ENCODE data around the gene CLEC5A. TPM values are rescaled to one million over a fixed set of nuclear protein-coding genes. Genes with fewer than 3 reads are reported as not detected.
A peak's percentile ranks its signal among the peaks of the same experiment; 100 is the strongest.
"Not testable (repeated sequence)": the region's sequence is repeated elsewhere in the genome, so short reads cannot be mapped to it uniquely, and the experiment has no call there.

CLEC5A gene
- polyA plus RNA-seq (2012; ENCODE audit: insufficient read depth, insufficient read length) = not detected

DNA sequence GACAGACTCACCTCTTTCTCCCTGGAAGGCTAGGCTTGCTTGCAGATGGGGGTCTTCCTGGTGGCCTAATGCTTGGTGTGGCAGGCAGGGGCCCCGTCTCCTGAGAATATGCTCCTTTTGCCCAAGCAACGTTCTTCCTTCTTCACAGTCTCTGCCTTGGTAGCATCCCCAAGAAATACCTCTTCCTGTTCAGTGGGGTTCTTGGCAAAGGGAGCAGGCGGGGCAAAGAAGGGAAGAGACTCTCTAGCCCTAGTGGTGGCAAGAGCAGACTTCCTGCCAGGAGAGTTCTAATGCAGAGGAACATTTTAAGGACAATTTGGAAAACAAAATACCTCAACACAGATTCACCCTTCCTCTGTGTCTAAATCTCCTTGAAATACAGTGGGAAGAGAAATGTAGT, at the start of gene CLEC5A:
Gene CLEC5A (minus strand): TSS at position 179 of the 400 bp plus-strand sequence. CDS start 682 bp downstream, outside the sequence.
- no peak within 1 kb of the TSS for H3K4me3 ChIP-seq (ENCODE audit: low read length)
- no peak for DNase-seq (ENCODE audit: low read depth, low spot score)

DNA sequence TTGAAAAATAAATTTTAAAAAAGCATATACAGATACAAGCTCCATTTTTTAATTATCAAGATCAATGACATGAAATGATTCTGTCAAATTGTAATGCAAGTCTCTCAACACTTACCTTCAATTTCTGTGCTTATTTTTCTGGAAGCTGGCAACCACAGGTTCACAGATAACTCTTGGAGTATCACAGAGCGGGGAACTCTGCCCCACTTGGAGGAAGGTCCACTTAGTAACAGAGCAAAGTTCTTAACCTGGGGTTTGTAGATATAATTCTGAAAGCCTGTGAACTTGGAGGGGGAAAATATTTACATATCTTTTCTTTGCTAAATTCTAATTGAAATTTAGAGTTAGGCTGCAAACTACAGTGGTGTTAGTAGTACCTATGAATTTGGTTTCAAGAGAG, 46.6 kb upstream of the CLEC5A start:
- DNase-seq (ENCODE audit: low read depth, low spot score) = no peak

DNA sequence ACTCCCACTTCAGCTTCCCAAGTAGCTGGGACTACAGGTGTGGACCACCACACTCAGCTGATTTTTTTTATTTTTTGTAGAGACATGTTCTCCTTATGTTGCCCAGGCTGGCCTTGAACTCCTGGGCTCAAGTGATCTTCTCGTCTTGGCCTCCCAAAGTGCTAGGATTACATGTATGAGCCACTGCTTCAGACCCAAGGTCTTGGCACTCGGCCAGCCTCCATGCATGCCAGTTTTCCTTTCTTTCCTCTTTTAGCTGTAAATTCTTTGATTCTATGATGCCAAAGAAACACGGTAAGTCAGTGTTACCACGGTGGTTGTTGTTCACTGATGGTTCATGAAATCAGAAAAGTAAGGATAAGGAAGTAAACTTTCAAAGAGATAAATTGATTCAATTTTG, 45.9 kb upstream of the CLEC5A start:
- H3K4me3 ChIP-seq (ENCODE audit: low read length) = no peak overlapping the region
- no peak for DNase-seq (ENCODE audit: low read depth, low spot score)

More for the DNA sequence above, 46.6 kb upstream of the CLEC5A start:
- H3K4me3 ChIP-seq (ENCODE audit: low read length) = no peak overlapping the region

DNA sequence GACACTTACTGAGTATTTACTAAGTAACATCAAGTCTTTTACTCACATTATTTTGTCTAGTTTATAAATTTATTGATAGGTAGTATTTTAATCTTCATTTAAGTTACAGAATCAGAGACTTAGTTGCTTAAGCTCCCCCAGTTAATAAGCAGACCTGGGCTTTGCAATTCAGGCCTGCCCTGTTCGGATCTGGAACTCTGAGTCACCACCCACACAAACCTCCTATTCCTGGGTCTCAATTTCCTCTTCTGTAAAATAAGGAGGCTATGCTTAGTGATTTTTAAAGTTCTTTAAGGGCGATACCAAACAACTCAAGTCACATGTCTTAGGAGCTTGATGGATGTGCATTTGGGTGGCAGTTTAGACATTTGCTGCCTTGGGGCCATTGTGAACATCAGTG, 45.4 kb upstream of the CLEC5A start:
- DNase-seq (ENCODE audit: low read depth, low spot score) = no peak
- no peak overlapping the region for H3K4me3 ChIP-seq (ENCODE audit: low read length)

DNA sequence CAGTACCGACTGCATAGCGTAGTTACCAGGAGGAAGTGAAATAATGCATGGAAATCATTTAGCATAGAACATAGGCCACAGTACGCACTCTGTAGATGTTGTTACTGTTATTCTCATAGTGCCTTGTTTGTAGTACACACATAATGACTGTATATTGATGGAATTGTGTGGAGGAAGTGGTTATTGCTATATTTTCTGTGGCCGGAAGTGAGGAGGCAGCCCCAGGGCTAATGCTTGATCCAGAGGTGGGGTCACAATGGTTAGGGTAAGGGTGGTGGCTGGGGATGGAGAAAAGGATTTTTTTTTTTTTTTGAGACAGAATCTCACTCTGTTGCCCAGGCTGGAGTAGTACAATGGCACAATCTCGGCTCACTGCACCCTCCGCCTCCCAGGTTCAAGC, 44.4 kb upstream of the CLEC5A start:
- peak; percentile 26 for DNase-seq (ENCODE audit: low read depth, low spot score)
- H3K4me3 ChIP-seq (ENCODE audit: low read length) = no peak overlapping the region

DNA sequence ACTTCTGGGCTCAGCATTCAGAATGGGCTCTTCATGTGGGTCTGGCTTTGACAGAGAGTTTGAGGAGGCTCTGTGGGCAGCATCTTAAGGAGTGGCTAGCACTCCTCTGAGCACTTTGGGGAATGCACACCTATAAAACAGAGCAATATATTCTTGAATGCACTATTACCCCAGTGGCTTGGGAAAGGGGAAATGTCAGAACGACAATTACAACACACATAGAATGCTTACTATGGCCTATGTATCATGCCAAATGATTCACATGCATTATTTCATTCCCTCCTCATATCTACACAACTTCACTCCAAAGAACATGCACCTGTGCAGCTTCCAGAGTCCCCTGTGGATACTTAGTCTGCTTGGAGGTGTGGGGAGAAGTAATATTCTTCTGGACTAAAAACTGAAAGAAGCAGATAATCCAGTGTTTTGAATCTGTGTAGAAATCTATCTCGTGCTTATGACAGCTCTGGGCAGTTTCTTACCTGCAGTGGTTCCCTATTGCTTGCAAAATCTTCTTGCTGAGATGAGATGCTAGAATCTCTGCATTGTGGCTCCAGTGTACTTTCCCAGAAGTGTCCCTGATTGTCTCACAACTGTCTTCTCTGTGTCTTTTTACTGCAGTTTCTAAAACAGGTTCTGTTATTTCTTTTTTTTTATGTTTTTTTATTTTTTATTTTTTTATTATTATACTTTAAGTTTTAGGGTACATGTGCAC, 43.4 kb upstream of the CLEC5A start:
- no peak overlapping the region for H3K4me3 ChIP-seq (ENCODE audit: low read length)
- no peak for DNase-seq (ENCODE audit: low read depth, low spot score)

DNA sequence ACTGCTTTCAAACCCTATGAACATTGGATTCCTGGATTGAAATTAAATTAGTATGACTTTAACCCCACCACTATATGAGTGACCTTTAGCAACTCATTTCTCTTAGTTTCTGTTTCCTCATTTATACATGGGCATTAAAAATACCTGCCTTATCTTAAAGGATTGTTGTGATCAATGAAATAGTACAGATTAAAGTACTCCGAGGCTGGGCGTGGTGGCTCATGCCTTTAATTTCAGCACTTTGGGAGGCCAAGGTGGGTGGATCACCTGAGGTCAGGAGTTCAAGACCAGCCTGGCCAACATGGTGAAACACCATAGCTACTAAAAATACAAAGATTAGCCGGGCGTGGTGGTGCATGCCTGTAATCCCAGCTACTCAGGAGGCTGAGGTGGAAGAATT, 41.0 kb upstream of the CLEC5A start:
- H3K4me3 ChIP-seq (ENCODE audit: low read length); DNase-seq (ENCODE audit: low read depth, low spot score): not testable (repeated sequence)

DNA sequence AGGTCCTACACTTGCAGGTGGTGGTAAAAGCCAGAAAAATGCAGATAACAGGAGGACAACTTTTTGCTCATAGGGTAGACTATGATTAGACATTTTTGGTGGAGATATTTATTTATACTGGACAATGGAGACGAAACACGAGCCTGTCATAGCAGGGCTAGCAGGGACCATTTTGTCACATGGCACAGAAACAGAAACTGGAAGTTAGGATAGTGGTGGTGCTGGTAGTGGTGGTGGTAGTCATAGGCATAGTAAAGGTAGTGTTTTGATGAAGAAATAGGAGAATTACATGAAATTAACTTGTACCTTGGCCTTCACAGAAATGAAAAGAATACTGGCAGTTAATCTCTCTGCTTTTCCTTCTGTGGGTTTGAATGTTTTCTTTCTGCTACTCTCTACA, 40.1 kb upstream of the CLEC5A start:
- H3K4me3 ChIP-seq (ENCODE audit: low read length) = no peak overlapping the region
- no peak for DNase-seq (ENCODE audit: low read depth, low spot score)

DNA sequence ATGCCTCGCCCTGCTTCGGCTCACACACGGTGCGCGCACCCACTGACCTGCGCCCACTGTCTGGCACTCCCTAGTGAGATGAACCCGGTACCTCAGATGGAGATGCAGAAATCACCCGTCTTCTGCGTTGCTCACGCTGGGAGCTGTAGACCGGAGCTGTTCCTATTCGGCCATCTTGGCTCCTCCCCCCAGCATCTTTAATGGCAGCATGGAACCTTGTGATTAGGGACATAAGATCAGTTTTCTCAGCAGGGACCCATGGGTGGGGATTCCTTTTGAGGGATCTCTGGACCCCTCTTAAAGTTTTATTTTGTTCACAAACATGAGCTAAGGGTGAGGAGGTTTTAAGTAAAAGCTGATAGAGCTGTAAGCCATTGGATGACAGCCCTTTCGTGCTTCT, 39.2 kb upstream of the CLEC5A start:
- H3K4me3 ChIP-seq (ENCODE audit: low read length); DNase-seq (ENCODE audit: low read depth, low spot score): not testable (repeated sequence)

DNA sequence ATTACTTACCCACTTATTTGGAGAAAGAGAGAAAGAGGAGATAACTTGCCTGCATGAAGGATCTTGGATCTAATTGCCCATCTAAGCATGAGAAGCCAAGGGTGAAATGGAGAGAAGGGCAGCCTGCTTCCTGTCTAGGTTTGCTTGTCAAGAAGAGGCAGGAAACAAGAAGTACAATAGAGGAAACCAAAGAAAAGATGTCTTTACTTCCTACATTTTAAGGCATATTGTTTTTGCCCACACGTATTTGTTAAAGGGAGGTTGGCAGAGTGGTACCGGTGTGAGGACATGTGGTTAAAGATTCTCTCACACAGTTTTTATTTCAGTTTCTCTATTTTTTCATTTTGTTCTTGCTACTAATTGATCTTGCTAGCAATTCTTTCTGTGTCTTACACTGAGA, 32.8 kb upstream of the CLEC5A start:
- peak; percentile 16 for DNase-seq (ENCODE audit: low read depth, low spot score)
- no peak overlapping the region for H3K4me3 ChIP-seq (ENCODE audit: low read length)

DNA sequence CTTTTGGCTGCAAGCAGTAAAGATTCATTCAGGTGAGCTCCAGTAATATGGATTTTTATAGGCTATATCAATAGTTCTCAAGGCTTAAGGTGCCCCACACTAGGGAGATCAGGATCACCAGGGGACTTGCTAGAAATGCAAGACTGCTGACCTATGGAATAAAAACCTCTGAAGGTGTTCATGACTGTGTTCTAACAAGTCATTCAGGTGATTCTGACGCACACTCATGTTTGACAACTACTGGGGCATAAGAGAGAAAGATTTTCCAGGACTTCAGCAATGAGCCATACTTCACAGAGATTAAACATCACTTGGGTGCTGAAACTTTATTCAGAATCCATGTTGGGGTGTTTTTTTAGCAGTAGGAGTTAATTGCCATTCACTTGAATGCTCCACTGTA, 31.6 kb upstream of the CLEC5A start:
- no peak overlapping the region for H3K4me3 ChIP-seq (ENCODE audit: low read length)
- no peak for DNase-seq (ENCODE audit: low read depth, low spot score)

DNA sequence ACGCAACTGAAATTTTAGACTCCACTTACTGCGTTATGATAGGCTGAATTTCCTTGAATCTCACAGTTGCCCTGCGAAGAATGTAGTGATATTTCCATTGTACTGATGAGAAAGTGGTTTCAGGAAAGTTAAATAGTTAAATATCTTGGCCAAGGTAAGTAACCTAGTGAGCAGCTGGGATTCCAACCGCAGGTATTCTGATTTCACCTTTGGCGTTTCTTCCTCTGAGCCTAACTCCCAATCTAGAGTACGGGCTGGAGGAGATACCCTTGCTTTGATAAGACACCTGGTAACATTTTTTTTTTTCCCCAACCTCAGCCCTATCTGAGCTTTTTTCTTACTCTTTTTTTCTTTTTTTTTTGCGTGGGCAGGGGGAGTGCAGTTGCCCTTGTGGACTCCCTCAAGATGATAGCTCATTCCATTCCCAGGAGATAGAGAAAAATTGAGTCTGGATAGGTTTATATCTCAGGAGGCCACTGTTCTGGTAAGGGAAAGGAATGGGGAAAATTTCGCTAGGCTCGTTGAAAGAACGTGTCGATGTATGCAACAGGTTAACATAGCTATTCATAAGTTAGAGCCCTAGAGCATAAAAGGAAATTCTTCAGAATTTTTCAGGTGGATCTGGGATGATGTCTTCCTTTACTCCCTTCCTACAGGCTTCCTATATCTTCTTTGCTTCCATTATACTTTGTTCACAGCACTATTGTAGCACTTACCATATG, 29.9 kb upstream of the CLEC5A start:
- H3K4me3 ChIP-seq (ENCODE audit: low read length) = peak overlapping the region; percentile 52
- no peak for DNase-seq (ENCODE audit: low read depth, low spot score)

DNA sequence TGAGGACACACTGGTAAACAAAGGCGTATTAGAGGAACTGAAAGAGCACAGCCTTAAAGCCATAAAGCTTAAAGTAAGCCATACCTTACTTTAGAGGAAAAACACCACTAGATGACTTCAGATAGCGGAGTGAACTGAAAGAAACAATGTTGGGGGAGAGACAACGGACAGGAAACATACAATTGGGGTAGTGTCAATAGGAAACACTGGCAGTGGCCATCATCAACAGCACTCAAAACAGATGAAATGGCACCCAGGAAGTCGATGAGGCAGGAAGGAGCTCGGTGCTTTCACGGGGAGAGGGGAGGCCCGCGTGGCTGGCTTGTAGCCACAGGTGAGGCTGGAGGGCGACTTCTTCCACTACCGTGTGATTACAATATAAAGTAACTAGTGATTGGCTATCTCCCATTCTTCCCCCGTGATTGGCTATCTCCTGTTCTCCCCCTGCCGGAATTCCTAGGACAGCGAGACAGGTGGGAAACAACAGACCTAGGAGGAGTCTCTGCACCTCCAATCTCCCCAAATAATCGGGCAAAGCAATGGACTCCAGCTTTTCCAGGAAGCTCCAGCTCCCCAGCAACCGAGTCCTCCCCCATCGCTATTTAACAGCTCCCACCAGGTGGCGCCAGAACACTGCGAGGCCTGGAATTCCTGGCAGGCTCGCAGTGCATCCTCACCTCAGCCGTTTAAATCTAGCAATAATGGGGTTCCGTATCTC, 29.2 kb upstream of the CLEC5A start:
- DNase-seq (ENCODE audit: low read depth, low spot score) = peak; percentile 37
- H3K4me3 ChIP-seq (ENCODE audit: low read length) = peak overlapping the region; percentile 52

DNA sequence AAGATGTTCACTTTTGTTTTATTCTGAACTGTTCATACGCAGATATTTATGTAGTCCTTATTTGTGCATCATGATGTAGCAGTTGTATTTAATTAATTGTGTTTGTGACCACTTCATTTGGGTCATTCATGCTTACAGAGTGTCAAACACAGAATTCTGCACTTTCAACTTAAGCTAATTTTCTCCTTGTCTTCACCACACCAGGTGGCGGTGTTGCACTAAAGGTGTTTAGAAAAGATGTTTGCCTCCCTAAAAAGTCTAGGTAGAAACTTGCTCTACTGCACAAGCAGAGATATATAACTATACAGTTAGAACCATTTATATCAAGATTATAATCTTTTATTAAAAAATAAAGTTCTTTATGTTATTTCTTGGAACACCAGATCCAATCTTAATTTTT, 28.1 kb upstream of the CLEC5A start:
- DNase-seq (ENCODE audit: low read depth, low spot score) = no peak
- no peak overlapping the region for H3K4me3 ChIP-seq (ENCODE audit: low read length)

DNA sequence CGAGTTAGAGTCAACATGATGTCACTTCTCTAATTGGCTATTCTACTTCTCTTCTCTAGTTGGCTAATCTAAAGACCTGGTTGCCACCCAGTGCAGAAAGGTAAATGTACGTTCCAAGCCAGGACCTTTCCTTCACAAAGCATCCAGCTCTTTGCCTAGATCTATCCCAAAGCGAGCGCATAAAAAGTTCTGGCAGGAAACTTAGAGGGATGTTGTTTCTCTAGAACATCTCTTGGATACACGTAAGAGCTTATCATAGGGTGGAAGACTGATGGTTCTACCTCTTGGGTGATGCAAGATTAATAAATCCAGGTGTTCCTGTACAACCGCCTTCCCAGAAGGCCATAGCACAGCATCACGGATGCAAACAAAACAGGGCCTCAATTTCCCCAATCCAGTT, 26.9 kb upstream of the CLEC5A start, which contains the start of gene TAS2R38:
Gene TAS2R38 (minus strand): TSS at position 101 of the 400 bp plus-strand sequence. CDS start 84 bp downstream, at position 17.
- no peak for DNase-seq (ENCODE audit: low read depth, low spot score)
- no peak within 1 kb of the TSS for H3K4me3 ChIP-seq (ENCODE audit: low read length)

DNA sequence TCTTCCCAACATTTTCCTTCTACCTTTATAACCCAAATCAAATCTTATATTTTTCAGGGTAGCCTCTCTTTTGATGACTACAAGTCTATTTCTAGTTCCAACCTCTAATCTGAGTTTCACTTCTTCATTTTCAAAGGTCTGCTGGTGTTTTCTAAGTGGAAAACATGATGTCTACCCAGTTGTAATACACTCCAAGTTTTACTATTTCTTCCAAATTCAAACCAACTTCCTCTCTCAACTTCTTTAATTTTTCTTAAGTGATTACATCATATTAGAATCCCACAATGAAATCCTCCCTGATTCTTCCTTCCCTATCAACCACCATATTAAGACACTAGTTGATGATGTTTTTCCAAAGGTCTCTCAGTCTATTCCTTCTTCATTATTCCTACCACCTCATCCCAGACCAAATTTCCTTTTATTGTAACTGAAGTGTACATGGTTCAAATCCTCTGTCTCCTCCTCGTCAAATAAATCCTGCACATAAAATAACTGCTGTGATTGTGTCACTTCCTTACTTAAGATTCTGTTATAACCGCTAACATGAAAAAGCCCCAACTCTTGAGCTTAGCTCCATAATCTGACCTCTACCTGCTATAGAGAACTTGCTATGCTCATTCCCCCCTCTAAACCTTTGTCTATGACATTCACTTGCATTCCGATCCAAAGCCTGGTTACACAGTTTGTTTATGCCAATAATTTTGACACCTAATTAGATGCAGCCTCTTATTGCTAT, 14.1 kb upstream of the CLEC5A start:
- no peak overlapping the region for H3K4me3 ChIP-seq (ENCODE audit: low read length)
- no peak for DNase-seq (ENCODE audit: low read depth, low spot score)

DNA sequence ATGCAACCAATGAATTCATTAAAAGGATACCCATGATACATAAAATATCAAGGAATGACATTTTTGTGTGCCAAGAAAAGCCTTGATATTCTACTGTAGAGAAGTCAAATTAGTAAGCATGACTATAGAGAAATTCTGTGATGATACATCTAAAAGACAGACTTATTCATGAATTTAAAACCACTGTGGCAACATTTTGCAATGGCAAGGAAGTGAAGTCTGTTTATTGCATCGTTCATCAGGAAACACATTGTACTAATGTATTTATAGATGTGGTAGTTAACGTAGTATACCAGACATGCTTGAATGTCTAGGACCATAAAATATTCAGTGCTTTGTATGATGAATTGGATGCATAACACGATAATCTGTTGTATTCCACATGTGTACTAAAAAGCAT, 9.3 kb upstream of the CLEC5A start:
- no peak overlapping the region for H3K4me3 ChIP-seq (ENCODE audit: low read length)
- no peak for DNase-seq (ENCODE audit: low read depth, low spot score)

DNA sequence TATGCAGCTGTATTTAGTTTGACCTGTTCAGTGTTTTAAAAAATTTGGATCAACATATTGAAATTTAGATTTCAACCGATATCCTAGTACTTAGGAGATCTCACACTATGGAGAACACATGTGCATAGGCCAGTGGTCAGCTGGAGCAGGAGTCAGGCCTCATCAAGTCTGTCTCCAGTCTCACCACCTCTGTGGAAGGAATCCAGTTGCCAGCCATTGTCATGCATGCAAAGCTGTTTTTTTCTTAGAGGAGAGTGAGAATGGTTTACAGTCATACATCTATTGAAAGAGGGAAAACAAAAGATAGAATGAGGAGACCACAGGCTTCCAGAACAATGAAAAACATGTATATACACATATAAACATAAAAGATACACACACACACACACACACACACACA, 7.6 kb upstream of the CLEC5A start:
- H3K4me3 ChIP-seq (ENCODE audit: low read length) = no peak overlapping the region
- no peak for DNase-seq (ENCODE audit: low read depth, low spot score)

DNA sequence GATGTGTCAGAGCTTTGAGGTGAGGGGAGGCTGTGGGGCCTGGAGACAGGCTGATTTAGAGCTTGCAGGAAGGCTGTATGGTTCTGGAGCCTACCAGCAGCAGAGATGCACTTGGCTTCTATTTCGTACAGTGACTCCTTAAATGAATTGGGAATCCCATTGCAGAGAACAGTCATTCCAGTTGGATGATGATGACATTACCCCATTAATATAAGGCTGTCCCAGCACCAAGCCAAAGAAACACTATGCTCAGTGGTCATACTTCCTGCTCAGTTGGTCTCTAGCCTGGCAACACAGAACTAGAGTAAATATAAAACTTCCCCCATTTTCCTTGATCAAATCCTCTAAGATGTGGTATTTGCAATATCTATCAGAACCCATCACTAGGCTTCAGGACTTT, 5.7 kb upstream of the CLEC5A start:
- no peak for DNase-seq (ENCODE audit: low read depth, low spot score)
- no peak overlapping the region for H3K4me3 ChIP-seq (ENCODE audit: low read length)

All from Jurkat, Clone E6-1 (cell line).